ENCODE data around the gene ID1. TPM values are rescaled to one million over a fixed set of nuclear protein-coding genes. Genes with fewer than 3 reads are reported as not detected.
A peak's percentile ranks its signal among the peaks of the same experiment; 100 is the strongest.
"Not testable (repeated sequence)": the region's sequence is repeated elsewhere in the genome, so short reads cannot be mapped to it uniquely, and the experiment has no call there.

Gene ID1
- total RNA-seq, 1 donor from 2014 or later, result 89.5 TPM

GRCh38 chr20:31572042-31572700 lies 32.9 kb upstream of the ID1 start:
- intact Hi-C loops (cut with DNase I), result loop anchor here (5.0 kb wide), 1 partner anchor 150 kb away; the partner anchor contains the start of gene BCL2L1
- ATAC-seq (ENCODE audit: poor library complexity) (peak; percentile 20), DNase-seq (no peak)

DNA sequence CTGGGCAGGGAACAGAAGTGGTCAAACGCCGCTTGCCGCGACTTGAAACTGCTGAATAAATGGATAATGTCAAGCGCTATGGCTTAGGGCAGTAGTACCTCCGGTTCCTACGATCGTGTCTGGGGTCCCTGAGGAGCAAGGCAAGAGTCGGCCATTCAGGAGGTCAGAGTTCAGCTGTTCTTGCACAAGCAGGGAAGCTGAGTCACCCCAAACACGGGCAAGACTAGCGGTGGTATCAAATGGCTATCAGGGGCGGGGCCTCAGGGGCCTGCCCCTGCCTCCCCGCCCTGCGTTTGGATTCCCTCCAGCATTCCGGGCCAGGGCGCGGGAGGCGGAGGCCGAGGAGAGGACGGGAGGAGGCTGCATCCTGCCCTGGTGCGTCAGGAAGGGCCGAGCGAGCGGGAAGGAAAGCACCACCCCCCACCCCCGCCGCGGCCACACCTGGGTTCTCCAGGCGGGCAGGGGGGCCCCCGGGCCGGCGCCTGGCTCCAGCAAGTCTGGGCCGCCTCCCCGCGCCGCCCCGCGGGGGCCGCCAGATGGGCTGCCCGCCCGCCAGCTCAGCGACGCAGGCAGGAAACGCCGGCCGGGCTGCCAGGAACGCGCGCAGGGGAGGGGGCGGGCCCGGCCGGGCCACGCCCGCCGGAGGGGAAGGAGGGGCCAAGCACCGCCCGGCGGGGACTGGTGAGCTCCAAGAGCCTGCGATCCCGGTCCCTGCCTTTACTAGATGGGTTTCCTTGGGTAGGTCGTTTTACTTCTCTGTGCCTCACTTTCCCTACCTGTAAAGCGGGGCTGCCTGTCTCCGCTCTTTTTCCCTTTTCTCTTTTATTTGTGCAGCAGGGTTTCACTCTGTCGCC lies 32.2 kb upstream of the ID1 start:
- DNase-seq (peak; percentile 94), ATAC-seq (ENCODE audit: poor library complexity) (peak; percentile 92)
- intact Hi-C loops (cut with DNase I), result loop anchor here (5.0 kb wide), 1 partner anchor 149 kb away; the partner anchor contains the start of gene BCL2L1

DNA sequence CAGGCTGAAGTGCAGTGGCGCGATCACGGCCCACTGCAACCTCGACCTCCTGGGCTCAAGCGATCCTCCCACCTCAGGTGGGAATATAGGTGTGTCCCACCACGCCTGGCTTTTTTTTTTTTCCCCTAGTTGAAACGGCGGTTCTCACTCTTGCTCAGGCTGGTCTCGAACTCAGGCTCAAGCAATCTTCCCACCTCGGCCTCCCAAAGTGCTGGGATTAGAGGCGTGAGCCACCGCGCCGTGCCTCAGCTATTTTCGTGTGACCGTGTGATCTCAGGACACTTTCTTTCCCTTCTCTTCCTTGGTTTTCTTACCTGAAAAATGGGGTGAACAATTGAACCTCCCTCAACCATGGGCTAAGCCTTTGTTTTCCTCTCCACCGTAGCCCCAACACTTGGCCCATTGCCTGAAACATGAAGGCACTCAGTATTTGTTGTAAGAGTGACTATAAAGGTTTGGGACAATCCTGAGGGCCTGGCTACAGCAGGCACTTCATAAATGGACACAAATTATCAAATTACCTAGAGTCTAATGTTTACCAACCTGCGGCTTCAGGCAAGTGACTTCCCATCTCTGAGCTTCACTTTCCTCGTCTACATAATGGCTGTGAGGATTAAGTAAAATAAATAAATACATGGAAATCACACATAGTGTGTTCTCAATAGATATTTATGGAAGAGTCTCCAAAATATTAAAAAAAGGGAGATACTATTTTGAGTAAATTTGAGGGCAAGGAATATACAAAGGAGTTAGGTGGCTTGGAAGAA lies 31.4 kb upstream of the ID1 start:
- intact Hi-C loops (cut with DNase I), result loop anchor here (5.0 kb wide), 1 partner anchor 149 kb away; the partner anchor contains the start of gene BCL2L1
- DNase-seq, result no peak
- no peak for ATAC-seq (ENCODE audit: poor library complexity)

GRCh38 chr20:31574986-31575385 lies 30.1 kb upstream of the ID1 start:
- intact Hi-C loops (cut with DNase I), result loop anchor here (5.0 kb wide), 1 partner anchor 147 kb away; the partner anchor contains the start of gene BCL2L1
- ATAC-seq (ENCODE audit: poor library complexity); DNase-seq: not testable (repeated sequence)

DNA sequence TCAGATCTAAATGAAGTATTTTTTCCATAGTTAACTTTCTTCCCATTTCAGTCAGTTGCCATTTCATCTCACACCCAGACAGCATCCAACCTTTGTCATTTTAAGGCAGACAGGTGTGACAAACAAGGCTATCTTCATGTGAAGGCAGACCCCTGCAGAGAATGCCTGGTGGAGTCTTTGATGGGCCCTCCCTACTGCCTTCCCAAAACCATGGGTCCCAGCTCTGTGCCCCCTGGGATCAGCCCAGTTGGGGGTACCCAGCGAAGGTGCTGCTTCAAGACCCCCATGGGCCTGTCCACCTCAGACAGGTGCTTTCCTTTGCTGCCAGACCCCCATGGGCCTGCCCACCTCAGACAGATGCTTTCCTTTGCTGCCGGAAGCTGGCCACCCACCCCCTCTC lies 28.3 kb upstream of the ID1 start:
- ATAC-seq (ENCODE audit: poor library complexity) (no peak), DNase-seq (no peak)
- intact Hi-C loops (cut with DNase I), result no loop called here

DNA sequence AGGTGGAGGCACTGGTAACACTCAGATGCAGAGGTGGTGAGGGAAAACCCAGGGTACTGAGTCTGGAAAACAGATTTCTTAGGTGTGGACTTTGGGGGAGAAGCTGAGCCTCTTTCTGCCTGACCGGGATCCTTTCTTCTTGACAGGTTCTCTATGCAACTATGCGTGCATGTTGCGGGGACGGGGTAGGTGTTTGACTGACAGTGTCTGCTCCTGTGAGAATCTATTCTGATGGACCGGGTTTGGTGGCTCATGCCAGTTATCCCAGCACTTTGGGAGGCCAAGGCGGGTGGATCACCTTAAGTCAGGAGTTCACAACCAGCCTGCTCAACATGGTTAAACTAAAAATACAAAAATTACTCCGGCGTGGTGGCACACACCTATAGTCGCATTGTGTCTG lies 27.9 kb upstream of the ID1 start:
- intact Hi-C loops (cut with DNase I), result no loop called here
- no peak for ATAC-seq (ENCODE audit: poor library complexity)
- DNase-seq, result no peak

DNA sequence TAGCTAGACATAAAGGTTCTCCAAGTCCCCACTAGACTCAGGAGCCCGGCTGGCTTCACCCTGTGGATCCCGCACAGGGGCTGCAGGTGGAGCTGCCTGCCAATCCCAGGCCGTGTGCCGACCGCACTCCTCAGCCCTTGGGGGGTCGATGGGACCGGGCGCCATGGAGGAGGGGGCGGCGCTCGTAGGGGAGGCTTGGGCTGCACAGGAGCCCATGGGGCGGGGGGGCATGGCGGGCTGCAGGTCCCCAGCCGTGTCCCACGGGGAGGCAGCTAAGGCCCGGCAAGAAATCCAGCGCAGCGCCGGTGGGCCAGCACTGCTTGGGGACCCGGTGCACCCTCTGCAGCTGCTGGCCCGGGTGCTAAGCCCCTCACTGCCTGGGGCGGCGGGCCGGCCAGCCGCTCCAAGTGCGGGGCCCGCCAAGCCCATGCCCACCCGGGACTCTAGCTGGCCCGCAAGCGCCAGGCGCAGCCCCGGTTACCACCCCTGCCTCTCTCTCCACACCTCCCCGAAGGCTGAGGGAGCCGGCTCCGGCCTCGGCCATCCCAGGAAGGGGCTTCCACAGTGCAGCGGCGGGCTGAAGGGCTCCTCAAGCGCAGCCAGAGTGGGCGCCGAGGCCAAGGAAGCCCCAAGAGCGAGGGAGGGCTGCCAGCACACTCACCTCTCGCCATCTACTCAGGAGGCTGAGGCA lies 26.5 kb upstream of the ID1 start:
- intact Hi-C loops (cut with DNase I), result no loop called here
- no peak for ATAC-seq (ENCODE audit: poor library complexity)

GRCh38 chr20:31579245-31579644 lies 25.8 kb upstream of the ID1 start:
- DNase-seq, result no peak
- no peak for ATAC-seq (ENCODE audit: poor library complexity)
- intact Hi-C loops (cut with DNase I), result no loop called here

More for the DNA sequence above, 26.5 kb upstream of the ID1 start:
- DNase-seq, result no peak

DNA sequence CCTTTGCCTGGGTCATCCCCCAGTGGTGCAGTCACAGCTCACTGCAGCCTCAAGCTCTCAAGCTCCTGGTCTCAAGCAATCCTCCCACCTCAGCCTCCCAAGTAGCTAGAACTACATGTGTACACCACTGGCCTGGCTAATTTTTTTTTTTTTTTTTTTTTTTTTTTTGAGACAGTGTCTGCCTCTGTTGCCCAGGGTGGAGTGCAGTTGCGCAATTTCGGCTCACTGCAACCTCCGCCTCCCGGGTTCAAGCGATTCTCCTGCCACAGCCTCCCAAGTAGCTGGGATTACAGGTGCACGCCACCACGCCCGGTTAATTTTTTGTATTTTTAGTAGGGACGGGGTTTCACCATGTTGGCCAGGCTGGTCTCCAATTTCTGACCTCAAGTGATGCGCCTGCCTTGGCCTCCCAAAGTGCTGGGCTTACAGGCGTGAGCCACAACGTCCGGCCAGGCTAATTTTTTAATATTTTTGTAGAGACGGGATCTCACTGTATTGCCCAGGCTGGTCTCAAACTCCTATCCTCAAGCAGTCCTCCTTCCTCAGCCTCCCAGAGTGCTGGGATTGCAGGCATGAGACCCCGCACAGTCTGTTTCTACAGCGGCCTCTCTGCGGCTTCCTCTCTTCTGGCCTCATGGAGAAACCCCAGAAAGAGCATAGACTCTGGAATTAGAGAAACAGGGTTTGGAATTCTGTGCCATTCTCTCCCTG lies 25.0 kb upstream of the ID1 start:
- intact Hi-C loops (cut with DNase I); DNase-seq; ATAC-seq (ENCODE audit: poor library complexity): not testable (repeated sequence)

- ATAC-seq (ENCODE audit: poor library complexity), result no peak
- intact Hi-C loops (cut with DNase I), result no loop called here
- no peak for DNase-seq
Observed at GRCh38 chr20:31580706-31581105, 24.4 kb upstream of the ID1 start.

DNA sequence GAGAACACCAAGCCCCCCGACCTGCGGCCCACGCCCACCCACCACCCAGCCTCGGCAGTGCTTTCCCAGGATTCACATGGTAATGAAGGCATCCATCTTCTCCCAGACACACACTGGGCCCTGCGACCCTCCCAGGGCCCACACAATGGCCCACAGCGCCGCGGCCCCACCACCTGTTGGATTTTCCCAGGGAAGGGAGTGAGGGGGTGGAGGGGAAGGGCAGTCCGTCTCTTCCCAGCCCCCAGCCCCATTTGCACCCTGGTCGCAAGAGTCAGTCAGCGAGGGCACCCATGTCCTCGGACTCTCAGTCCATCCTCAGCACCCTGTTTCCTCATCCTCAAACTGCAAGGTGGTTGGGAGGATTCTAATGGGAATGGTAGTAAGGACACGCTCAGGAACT lies 23.7 kb upstream of the ID1 start:
- intact Hi-C loops (cut with DNase I), result no loop called here
- ATAC-seq (ENCODE audit: poor library complexity), result no peak
- no peak for DNase-seq

GRCh38 chr20:31587545-31588389 lies 17.3 kb upstream of the ID1 start:
- intact Hi-C loops (cut with DNase I), result no loop called here
- peak; percentile 91 for ATAC-seq (ENCODE audit: poor library complexity)
- DNase-seq, result peak; percentile 70

- intact Hi-C loops (cut with DNase I), result no loop called here
- DNase-seq (no peak), ATAC-seq (ENCODE audit: poor library complexity) (no peak)
Observed at GRCh38 chr20:31590717-31591225, 14.3 kb upstream of the ID1 start.

DNA sequence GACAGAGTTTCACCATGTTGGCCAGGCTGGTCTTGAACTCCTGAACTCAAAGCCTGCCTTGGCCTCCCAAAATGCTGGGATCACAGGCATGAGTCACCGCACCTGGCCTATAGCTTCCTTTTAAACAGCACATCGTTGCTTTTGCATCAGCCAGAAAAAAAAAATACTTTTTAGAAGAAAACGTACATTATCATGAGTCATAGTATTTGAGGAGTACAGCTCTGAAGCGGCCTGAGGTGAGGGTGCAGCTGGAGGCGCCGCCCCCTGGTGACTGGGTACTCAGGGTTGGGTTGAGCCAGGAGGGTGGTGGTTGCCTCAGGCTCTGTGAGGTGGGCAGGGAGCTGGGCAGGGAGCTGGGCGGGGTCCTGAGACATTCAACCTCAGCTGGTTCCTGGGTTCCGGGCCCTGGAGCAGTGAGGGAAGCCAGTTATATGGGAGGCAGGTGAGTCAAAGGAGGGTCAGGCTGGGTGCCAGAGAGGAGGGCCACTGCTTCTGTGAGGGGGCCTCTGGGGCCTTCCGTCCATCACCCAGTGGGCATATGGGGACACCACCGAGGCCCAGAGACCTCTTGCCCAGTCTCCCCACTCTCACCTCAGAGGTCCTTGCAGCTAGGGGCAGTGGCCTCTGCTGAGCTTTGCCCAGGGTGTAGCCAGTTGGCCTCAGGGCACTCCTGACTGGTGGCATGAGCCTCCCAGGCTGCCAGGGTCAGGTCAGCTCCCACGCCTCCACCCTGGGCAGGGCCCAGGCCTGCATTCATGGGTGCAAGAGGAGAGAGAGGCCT lies 11.7 kb upstream of the ID1 start:
- ATAC-seq (ENCODE audit: poor library complexity), result no peak
- DNase-seq, result no peak
- intact Hi-C loops (cut with DNase I), result no loop called here

- ATAC-seq (ENCODE audit: poor library complexity) (no peak), DNase-seq (no peak)
- intact Hi-C loops (cut with DNase I), result no loop called here
Observed at GRCh38 chr20:31594002-31594557, 11.0 kb upstream of the ID1 start.
